ENCODE measurements around the gene CCL17. TPM values are rescaled to one million over a fixed set of nuclear protein-coding genes. Genes with fewer than 3 reads are reported as not detected.

CCL17 gene
- total and polyA plus RNA-seq, 2 of the 4 experiments (the other 2 are of a cell fraction), result not detected

- no peak overlapping the region for H3K4ac ChIP-seq (ENCODE audit: low read depth, low read length)
- no peak overlapping the region for H4K8ac ChIP-seq (ENCODE audit: low read depth in 2 of 2, low read length in 2 of 2)
- no peak overlapping the region for H3K56ac ChIP-seq (ENCODE audit: extremely low read depth, insufficient read depth, low read length)
- H2AK5ac ChIP-seq (ENCODE audit: low read depth, low read length), result no peak overlapping the region
- dilution Hi-C loops (cut with HindIII; ENCODE audit: low sequenced_read_pairs, unreplicated experiment), result no loop called here
- H4K91ac ChIP-seq (ENCODE audit: insufficient read depth, low read depth, low read length), result no peak overlapping the region
- H3K4me3 ChIP-seq (ENCODE audit: insufficient read depth, low read depth, low read length), result no peak overlapping the region
- no peak overlapping the region for H4K5ac ChIP-seq (ENCODE audit: low read depth, low read length)
- no peak for ATAC-seq (ENCODE audit: low read depth)
- DNase-seq, result no peak
- intact Hi-C loops (cut with micrococcal nuclease), result no loop called here
- in situ Hi-C loops (cut with MboI; ENCODE audit: low sequenced_read_pairs), result no loop called here
- no TSS peak for BruUV-seq (replicated peaks)
- no peaks in the 10 kb centered on the region for H3K9me1 ChIP-seq (ENCODE audit: insufficient read depth, low read length)
- no CpG with 5 or more reads among the region's 3 CpGs for WGBS, 2 experiments (ENCODE audit: extremely low coverage in 2 of 2, insufficient read length in 1 of 2)
- no peak overlapping the region for H3K4me2 ChIP-seq (ENCODE audit: low read depth, low read length)
- H3K27ac ChIP-seq (ENCODE audit: insufficient read depth, low read length), result no peak overlapping the region
- H3K36me3 ChIP-seq (ENCODE audit: control insufficient read depth, insufficient read depth, low read length), result peaks cover 55% of the 10 kb centered on the region
- no peak overlapping the region for H3K23ac ChIP-seq (ENCODE audit: low read depth, low read length)
- H3K14ac ChIP-seq (replicated peaks; ENCODE audit: low read depth, low read length), result no peak overlapping the region
- CTCF ChIA-PET, result interaction anchor here (1.1 to 1.2 kb wide), 2 partner anchors 11 to 15 kb away, joined by 3 read pairs; no protein-coding TSS in a partner anchor
- no peaks in the 10 kb centered on the region; the same call in 1 of the 2 replicates for H3K4me1 ChIP-seq (ENCODE audit: control insufficient read depth, insufficient read depth, low read length)
- no peak overlapping the region for H2BK5ac ChIP-seq (ENCODE audit: low read depth, low read length, poor library complexity, severe bottlenecking)
- POLR2A ChIA-PET (ENCODE audit: unreplicated experiment), result no interaction called here
- no peak overlapping the region for H2BK20ac ChIP-seq (ENCODE audit: low read depth, low read length)
- no peak overlapping the region for H3K18ac ChIP-seq (ENCODE audit: low read depth, low read length)
- H3K27me3 ChIP-seq (ENCODE audit: control insufficient read depth, insufficient read depth, low read length), result no peaks in the 10 kb centered on the region
- H3K79me1 ChIP-seq (ENCODE audit: low read depth in 1 of 2, low read length in 2 of 2), result 0 out of 4 replicates have a peak, but pooled peaks cover 0 to 3% of the 10 kb centered on the region in 2 experiments
- no peaks in the 10 kb centered on the region for H3K9me3 ChIP-seq (ENCODE audit: control insufficient read depth, insufficient read depth, low read length)
- H2AFZ ChIP-seq (replicated peaks; ENCODE audit: low read length, poor library complexity), result no peak overlapping the region
- no peak overlapping the region for H2BK120ac ChIP-seq (ENCODE audit: low read depth, low read length)
- no peak overlapping the region for H3K9ac ChIP-seq (ENCODE audit: low read depth, low read length)
- no peak overlapping the region for H2AK9ac ChIP-seq (replicated peaks; ENCODE audit: low read depth, low read length, poor library complexity)
- H2BK15ac ChIP-seq (ENCODE audit: low read depth, low read length), result no peak overlapping the region
- TF ChIP-seq NFE2L2 (IDR thresholded peaks at IDR 0.05; ENCODE audit: low read depth, low read length) (no peak), RCOR1 (IDR thresholded peaks at IDR 0.05; ENCODE audit: insufficient replicate concordance, low read length) (no peak)
- no peaks in the 10 kb centered on the region for H4K20me1 ChIP-seq (ENCODE audit: insufficient read depth, low read length)
Measured at GRCh38 chr16:57432989-57433388, 28.4 kb downstream of the CCL17 start.

All from IMR-90 (cell line).